ENCODE data around the gene SAE1.

DNA sequence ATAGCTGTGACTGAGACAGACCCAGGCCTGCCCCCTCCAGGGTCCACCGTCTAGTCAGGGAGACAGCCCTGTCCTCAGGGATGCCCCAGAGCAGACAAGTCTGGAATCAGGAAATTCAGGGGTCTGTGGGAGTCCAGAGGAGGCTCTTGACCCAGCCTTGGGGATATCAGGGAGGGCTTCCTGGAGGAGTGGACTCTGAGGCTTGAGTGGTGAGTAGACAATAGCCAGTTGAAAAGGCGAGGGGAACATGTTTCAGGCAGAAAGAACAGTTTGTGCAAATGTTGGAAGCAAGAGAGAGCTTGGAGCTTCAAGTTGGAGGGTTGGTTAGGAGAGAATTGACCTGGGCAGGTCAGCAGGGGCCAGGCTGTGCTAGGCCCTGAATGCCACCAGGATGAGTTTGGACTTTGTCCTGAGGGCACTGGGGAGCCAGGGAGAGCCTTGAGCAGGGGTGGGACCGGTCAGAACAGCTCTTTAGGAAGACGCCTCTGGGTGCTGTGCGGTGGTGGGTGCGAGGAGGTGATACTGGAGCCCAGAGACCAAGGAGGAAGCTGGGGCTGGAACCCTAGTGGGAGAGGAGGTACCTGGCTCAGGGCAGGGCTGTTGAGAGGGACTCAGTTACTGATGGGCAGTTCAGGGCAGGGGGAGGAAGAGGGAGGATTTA is 128.4 kb downstream of the SAE1 start:
- TF ChIP-seq, protein P1, sequence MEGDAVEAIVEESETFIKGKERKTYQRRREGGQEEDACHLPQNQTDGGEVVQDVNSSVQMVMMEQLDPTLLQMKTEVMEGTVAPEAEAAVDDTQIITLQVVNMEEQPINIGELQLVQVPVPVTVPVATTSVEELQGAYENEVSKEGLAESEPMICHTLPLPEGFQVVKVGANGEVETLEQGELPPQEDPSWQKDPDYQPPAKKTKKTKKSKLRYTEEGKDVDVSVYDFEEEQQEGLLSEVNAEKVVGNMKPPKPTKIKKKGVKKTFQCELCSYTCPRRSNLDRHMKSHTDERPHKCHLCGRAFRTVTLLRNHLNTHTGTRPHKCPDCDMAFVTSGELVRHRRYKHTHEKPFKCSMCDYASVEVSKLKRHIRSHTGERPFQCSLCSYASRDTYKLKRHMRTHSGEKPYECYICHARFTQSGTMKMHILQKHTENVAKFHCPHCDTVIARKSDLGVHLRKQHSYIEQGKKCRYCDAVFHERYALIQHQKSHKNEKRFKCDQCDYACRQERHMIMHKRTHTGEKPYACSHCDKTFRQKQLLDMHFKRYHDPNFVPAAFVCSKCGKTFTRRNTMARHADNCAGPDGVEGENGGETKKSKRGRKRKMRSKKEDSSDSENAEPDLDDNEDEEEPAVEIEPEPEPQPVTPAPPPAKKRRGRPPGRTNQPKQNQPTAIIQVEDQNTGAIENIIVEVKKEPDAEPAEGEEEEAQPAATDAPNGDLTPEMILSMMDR (conservative IDR thresholded peaks at IDR 0.05), result no peak
- TF ChIP-seq EZH2 (IDR thresholded peaks at IDR 0.05; ENCODE audit: low read depth), result no peak

All from PC-9 (cell line).